ENCODE measurements around the gene GID8. TPM values are rescaled to one million over a fixed set of nuclear protein-coding genes. Genes with fewer than 3 reads are reported as not detected.
A peak's percentile ranks its signal among the peaks of the same experiment; 100 is the strongest.

Gene GID8
- total RNA-seq, 4 donors from 2014 or later: 22.4 to 30.1 (median 25.6) TPM

- peak; percentile 32 to 46 for TF ChIP-seq POLR2AphosphoS5 (IDR thresholded peaks at IDR 0.05)
- TF ChIP-seq POLR2A (IDR thresholded peaks at IDR 0.05; ENCODE audit: low read depth): no peak
- no peak for TF ChIP-seq EP300 (IDR thresholded peaks at IDR 0.05)
- no peak for TF ChIP-seq CTCF (IDR thresholded peaks at IDR 0.05)
- Histone ChIP-seq H3K36me3 (peaks cover 0 to 8% (median 4%) of the 10 kb centered on the region in 4 donors), H3K9me3 (no peaks in the 10 kb centered on the region), H3K4me3 (peak overlapping the region; percentile 52 to 66 (median 59)), H3K27ac (replicated peaks in 1 of 4) (peak overlapping the region; percentile 81 to 98 (median 86)), H3K27me3 (no peaks in the 10 kb centered on the region), H3K4me1 (peaks cover 40 to 75% (median 60%) of the 10 kb centered on the region in 4 donors)
- intact Hi-C loops (cut with DNase I): no loop called here
- DNase-seq (ENCODE audit: extremely low spot score): no peak
- 3% methylated on average over 20 of the region's 44 CpGs for WGBS
Observed at GRCh38 chr20:62929051-62929538, 8.9 kb upstream of the GID8 start.

GRCh38 chr20:62931464-62931863 is 6.5 kb upstream of the GID8 start:
- no peak for DNase-seq (ENCODE audit: extremely low spot score)

GRCh38 chr20:62933966-62934365 is 4.0 kb upstream of the GID8 start:
- 70% methylated on average over 3 of the region's 3 CpGs for WGBS
- Histone ChIP-seq H3K9me3 (no peaks in the 10 kb centered on the region), H3K27ac (replicated peaks in 1 of 4) (no peak overlapping the region), H3K27me3 (no peaks in the 10 kb centered on the region), H3K4me1 (peaks cover 34 to 71% (median 57%) of the 10 kb centered on the region in 4 donors), H3K4me3 (no peak overlapping the region), H3K36me3 (peaks cover 0 to 21% (median 8%) of the 10 kb centered on the region in 4 donors)
- intact Hi-C loops (cut with DNase I): loop anchor here (10.0 kb wide), 1 partner anchor 279 kb away; no protein-coding TSS in a partner anchor
- no peak for TF ChIP-seq POLR2AphosphoS5 (IDR thresholded peaks at IDR 0.05)
- no peak for TF ChIP-seq EP300 (IDR thresholded peaks at IDR 0.05)
- no peak for TF ChIP-seq POLR2A (IDR thresholded peaks at IDR 0.05; ENCODE audit: low read depth)
- TF ChIP-seq CTCF (IDR thresholded peaks at IDR 0.05): no peak
- DNase-seq (ENCODE audit: extremely low spot score): no peak

More at GRCh38 chr20:62931464-62931863, 6.5 kb upstream of the GID8 start:
- Histone ChIP-seq H3K9me3 (no peaks in the 10 kb centered on the region), H3K36me3 (peaks cover 0 to 21% (median 8%) of the 10 kb centered on the region in 4 donors), H3K27me3 (no peaks in the 10 kb centered on the region), H3K4me3 (no peak overlapping the region), H3K4me1 (peaks cover 47 to 87% (median 70%) of the 10 kb centered on the region in 4 donors), H3K27ac (replicated peaks in 1 of 4) (no peak overlapping the region)
- WGBS: 75% methylated on average over 9 of the region's 9 CpGs
- intact Hi-C loops (cut with DNase I): loop anchor here (10.0 kb wide), 1 partner anchor 277 kb away; no protein-coding TSS in a partner anchor
- TF ChIP-seq CTCF (IDR thresholded peaks at IDR 0.05) (no peak), POLR2AphosphoS5 (IDR thresholded peaks at IDR 0.05) (no peak), POLR2A (IDR thresholded peaks at IDR 0.05; ENCODE audit: low read depth) (no peak), EP300 (IDR thresholded peaks at IDR 0.05) (no peak)

GRCh38 chr20:62935204-62935967 is 2.6 kb upstream of the GID8 start:
- 75% methylated on average over 12 of the region's 12 CpGs for WGBS
- DNase-seq (ENCODE audit: extremely low spot score): no peak
- no peak for TF ChIP-seq EP300 (IDR thresholded peaks at IDR 0.05)
- TF ChIP-seq CTCF (IDR thresholded peaks at IDR 0.05): no peak
- no peak for TF ChIP-seq POLR2AphosphoS5 (IDR thresholded peaks at IDR 0.05)
- TF ChIP-seq POLR2A (IDR thresholded peaks at IDR 0.05; ENCODE audit: low read depth): no peak
- peak overlapping the region in 1 of 4 donors; percentile 3 for H3K27ac ChIP-seq (replicated peaks in 1 of 4)
- intact Hi-C loops (cut with DNase I): loop anchor here (10.0 kb wide), 1 partner anchor 281 kb away; no protein-coding TSS in a partner anchor
- peaks cover 0 to 21% (median 8%) of the 10 kb centered on the region in 4 donors for H3K36me3 ChIP-seq
- H3K4me3 ChIP-seq: peak overlapping the region in 1 of 4 donors; percentile 2
- H3K9me3 ChIP-seq: no peaks in the 10 kb centered on the region
- H3K27me3 ChIP-seq: no peaks in the 10 kb centered on the region
- H3K4me1 ChIP-seq: peaks cover 37 to 72% (median 57%) of the 10 kb centered on the region in 4 donors

All from esophagus muscularis mucosa (tissue), 4 donors.